GM18508 (cell line): Measurements from ENCODE around the gene KIR3DL2.
"Not testable (repeated sequence)": the region's sequence is repeated elsewhere in the genome, so short reads cannot be mapped to it uniquely, and the experiment has no call there.

Source experiments
- ATAC-seq: cut with Tn5 transposase; IDR thresholded peaks from one replicate; pipeline ENCODE4 v1.9.1; 2021; ENCODE audit warnings: moderate number of reproducible peaks; ENCODE audit not compliant: insufficient read depth, unreplicated experiment

KIR3DL2 gene

GRCh38 chr19:54906819-54907218, 56.6 kb downstream of the KIR3DL2 start:
- ATAC-seq = no peak

GRCh38 chr19:54907899-54908298, 57.7 kb downstream of the KIR3DL2 start:
- not testable (repeated sequence) for ATAC-seq
